WERI-Rb-1 (cell line): Measurements from ENCODE around the gene PPARA.

Experiments
- DNase-seq: peaks from one replicate; pipeline ENCODE4 v3.0.0-alpha.2; 2020
- H3K27ac ChIP-seq: fragments of 250-450 bp; sonication (Bioruptor Pico); 2 replicates; pipeline ENCODE4 v1.5.1; 2020; ENCODE audit warnings: mild to moderate bottlenecking, moderate library complexity
- H3K27me3 ChIP-seq: fragments of 250-450 bp; sonication (Bioruptor Pico); 2 replicates; pipeline ENCODE4 v1.5.1; 2021; ENCODE audit warnings: mild to moderate bottlenecking, low read depth, moderate library complexity; ENCODE audit not compliant: insufficient read depth, severe bottlenecking
- H3K36me3 ChIP-seq: fragments of 250-450 bp; sonication (Bioruptor Pico); 2 replicates; pipeline ENCODE4 v1.5.1; 2020; ENCODE audit warnings: mild to moderate bottlenecking, moderate library complexity
- H3K4me3 ChIP-seq: 2 replicates; pipeline ENCODE4 v1.5.1; 2011; ENCODE audit warnings: low read depth, mild to moderate bottlenecking, control low read depth, low read length
- H3K9me3 ChIP-seq: fragments of 250-450 bp; sonication (Bioruptor Pico); 2 replicates; pipeline ENCODE4 v1.5.1; 2021; ENCODE audit warnings: mild to moderate bottlenecking, moderate library complexity; ENCODE audit not compliant: severe bottlenecking
- TF ChIP-seq, protein P1 (sequence below): IDR thresholded peaks from 2 replicates; pipeline ENCODE4 v1.5.1; 2011; ENCODE audit warnings: low read depth, mild to moderate bottlenecking, control low read depth, inconsistent platforms, low read length

PPARA gene

DNA sequence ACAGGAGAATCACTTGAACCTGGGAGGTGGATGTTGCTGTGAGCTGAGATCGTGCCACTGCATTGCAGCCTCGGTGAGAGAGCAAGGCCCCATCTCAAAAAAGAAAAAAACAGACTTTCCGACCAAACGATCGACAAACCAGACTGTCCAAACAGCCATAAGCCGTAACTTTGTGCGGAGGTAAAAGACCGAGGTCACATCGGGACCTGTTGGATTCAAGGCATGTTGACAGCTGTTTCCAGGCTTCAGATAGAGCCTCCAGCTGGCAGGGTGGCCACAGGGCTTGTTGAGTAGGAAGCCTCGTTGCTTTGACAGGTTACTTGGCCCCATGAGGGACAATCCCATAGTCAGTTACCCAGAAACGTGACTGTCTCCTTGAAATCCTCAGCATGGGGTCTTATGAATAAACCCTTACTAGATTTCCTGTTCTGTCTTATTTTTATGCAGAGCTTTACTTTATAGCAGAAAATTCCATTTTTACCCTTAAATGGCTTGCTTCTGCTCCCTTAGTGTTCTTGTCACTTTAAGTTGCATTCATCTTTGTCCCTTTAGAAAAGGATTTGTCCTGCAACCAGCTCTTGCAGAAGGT, 22.3 kb downstream of the PPARA start:
- TF ChIP-seq, protein P1, sequence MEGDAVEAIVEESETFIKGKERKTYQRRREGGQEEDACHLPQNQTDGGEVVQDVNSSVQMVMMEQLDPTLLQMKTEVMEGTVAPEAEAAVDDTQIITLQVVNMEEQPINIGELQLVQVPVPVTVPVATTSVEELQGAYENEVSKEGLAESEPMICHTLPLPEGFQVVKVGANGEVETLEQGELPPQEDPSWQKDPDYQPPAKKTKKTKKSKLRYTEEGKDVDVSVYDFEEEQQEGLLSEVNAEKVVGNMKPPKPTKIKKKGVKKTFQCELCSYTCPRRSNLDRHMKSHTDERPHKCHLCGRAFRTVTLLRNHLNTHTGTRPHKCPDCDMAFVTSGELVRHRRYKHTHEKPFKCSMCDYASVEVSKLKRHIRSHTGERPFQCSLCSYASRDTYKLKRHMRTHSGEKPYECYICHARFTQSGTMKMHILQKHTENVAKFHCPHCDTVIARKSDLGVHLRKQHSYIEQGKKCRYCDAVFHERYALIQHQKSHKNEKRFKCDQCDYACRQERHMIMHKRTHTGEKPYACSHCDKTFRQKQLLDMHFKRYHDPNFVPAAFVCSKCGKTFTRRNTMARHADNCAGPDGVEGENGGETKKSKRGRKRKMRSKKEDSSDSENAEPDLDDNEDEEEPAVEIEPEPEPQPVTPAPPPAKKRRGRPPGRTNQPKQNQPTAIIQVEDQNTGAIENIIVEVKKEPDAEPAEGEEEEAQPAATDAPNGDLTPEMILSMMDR, result no peak
- no peak overlapping the region for H3K4me3 ChIP-seq
- H3K9me3 ChIP-seq, result no peaks in the 10 kb centered on the region
- no peaks in the 10 kb centered on the region for H3K36me3 ChIP-seq
- H3K27me3 ChIP-seq, result no peaks in the 10 kb centered on the region
- H3K27ac ChIP-seq, result peak overlapping the region; percentile 46
- peak; percentile 75 for DNase-seq

DNA sequence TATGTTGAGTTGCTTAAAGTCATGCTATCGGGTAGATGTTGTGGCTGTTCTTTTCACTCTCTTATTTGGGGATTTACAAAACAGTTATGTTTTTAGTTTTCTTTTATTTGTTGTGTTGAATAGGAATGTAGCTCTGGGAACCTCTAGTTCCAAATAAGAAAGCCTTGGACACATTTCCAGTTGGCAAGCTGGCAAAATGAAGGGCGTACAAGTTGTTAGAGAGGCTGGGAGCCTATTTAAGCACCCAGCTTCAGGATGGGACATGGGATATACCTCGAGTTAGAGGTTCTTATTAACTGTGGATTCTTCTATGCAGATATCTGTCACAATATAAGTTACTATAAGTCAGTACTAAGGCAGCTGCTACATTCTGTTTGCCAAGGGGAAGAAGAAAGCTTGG, 22.8 kb downstream of the PPARA start:
- TF ChIP-seq, protein P1, result no peak
- H3K36me3 ChIP-seq, result no peaks in the 10 kb centered on the region; the same call in 1 of the 2 replicates
- H3K27me3 ChIP-seq, result no peaks in the 10 kb centered on the region
- H3K9me3 ChIP-seq, result no peaks in the 10 kb centered on the region
- no peak overlapping the region for H3K4me3 ChIP-seq
- no peak overlapping the region; the same call in 1 of the 2 replicates for H3K27ac ChIP-seq
- no peak for DNase-seq

DNA sequence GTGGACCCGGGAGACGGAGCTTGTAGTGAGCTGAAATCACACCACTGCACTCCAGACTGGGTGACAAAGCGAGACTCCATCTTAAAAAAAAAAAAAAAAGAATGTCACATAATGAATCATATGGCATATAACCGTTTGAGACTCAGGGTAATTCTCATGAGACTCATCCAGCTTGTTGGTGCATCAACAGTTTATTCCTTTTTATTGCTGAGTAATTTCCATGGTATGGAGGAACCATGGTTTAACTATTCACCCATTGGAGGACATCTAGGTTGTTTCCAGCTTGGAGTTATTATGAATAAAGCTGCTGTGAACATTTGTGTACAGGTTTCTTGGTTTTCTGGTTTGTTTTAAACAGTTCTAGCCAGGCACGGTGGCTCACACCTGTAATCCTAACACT, 25.3 kb downstream of the PPARA start:
- no peak for DNase-seq
- no peak overlapping the region for H3K27ac ChIP-seq
- H3K4me3 ChIP-seq, result no peak overlapping the region
- H3K27me3 ChIP-seq, result no peaks in the 10 kb centered on the region
- H3K36me3 ChIP-seq, result peaks cover 9% of the 10 kb centered on the region
- TF ChIP-seq, protein P1, result no peak
- H3K9me3 ChIP-seq, result peaks cover 5% of the 10 kb centered on the region

DNA sequence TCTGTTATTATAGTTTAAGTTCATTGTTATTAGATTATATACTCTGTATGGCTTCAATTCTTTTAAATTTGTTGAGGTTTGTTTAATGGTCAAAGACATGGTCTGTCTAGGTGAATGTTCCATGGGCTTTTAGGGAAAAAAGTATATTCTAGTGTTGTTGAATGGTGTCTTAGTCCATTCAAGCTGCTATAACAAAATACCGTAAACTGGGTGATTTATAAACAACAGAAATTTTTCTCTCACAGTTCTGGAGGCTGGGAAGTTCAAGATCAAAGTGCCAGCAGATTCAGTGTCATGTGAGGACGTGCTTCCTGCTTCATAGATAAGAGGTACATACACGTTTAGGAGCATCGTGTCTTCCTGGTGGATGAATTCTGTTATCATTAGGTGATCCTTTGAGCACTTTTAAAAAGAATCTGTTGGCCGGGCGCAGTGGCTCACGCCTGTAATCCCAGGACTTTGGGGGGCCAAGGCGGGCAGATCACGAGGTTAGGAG, 26.2 kb downstream of the PPARA start:
- Histone ChIP-seq H3K27me3 (no peaks in the 10 kb centered on the region), H3K4me3 (no peak overlapping the region), H3K36me3 (peaks cover 9% of the 10 kb centered on the region), H3K27ac (no peak overlapping the region), H3K9me3 (peaks cover 9% of the 10 kb centered on the region)
- no peak for DNase-seq
- TF ChIP-seq, protein P1, result no peak

DNA sequence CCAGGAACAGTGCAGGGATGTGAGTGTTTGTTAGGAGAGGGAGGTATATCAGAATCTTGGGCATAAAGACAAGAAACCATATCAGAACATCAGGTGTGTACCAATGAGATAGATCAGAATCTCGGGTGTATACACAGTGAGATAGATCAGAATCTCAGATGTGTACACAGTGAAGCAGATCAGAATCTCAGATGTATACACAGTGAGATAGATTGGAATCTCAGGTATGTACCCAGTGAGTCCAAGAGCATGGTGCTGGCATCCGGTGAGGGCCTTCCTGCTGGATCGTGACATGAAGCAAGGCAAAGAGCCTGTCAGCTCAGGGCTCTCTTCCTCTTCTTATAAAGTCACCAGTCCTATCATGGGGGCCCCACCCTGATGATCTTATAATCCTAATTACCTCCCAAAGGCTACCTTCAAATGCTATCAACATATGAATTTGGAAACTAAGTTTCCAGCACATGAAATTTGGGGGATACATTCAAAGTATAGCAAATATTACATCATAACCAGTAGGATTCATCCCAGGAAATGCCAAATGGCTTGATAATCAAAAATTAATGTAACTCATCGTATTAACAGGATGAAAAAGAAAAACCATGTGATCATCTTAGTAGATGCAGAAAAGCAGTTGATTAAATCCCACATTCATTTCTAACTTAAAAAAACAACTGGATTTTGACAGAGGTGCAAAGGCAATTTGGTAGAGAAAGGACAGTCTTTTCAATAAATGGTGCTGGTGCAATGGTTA, 28.6 kb downstream of the PPARA start:
- Histone ChIP-seq H3K36me3 (peaks cover 15% of the 10 kb centered on the region), H3K9me3 (peaks cover 9% of the 10 kb centered on the region)

More for the DNA sequence above, 28.6 kb downstream of the PPARA start:
- Histone ChIP-seq H3K27me3 (no peaks in the 10 kb centered on the region), H3K27ac (no peak overlapping the region), H3K4me3 (no peak overlapping the region)
- DNase-seq, result no peak
- TF ChIP-seq, protein P1, result no peak
